H1 (cell line): Measurements from ENCODE around the gene ATP5F1E. TPM values are rescaled to one million over a fixed set of nuclear protein-coding genes. Genes with fewer than 3 reads are reported as not detected.

Experiments
- CTCF ChIA-PET: fragments of 300-600 bp; sonication (Branson Sonifier 250); formaldehyde crosslinking; loops from one replicate; lab custom pipeline; 2021; ENCODE audit not compliant: partially characterized antibody; lab: Charles Lee
- POLR2A ChIA-PET: fragments of 300-600 bp; sonication (Branson Sonifier 250); formaldehyde crosslinking; loops from one replicate; lab custom pipeline; 2021; ENCODE audit warnings: inconsistent platforms; ENCODE audit not compliant: partially characterized antibody; lab: Charles Lee
- DNase-seq, 2 experiments: peaks; one replicate each; pipeline versions ENCODE4 v3.0.0 to v3.0.0-alpha.2; 2010 to 2022; ENCODE audit warnings: low spot score in 2 of 2, low read depth in 1 of 2, mixed read lengths in 1 of 2
- FAIRE-seq: peaks from 2 replicates; lab custom pipeline; 2011; peaks lifted over from hg19 to GRCh38; lab: Jason Lieb, UNC
- H2AFZ ChIP-seq: 2 replicates; pipeline ENCODE4 v1.8.1; 2012; ENCODE audit warnings: low read length, inconsistent platforms
- H2AK5ac ChIP-seq: 2 replicates; pipeline ENCODE4 v1.6.1; 2013; ENCODE audit warnings: low read depth, low read length
- H2BK120ac ChIP-seq: replicated peaks from 2 replicates; pipeline ENCODE3; 2013; ENCODE audit warnings: low read depth, low read length, inconsistent platforms
- H2BK12ac ChIP-seq: 2 replicates; pipeline ENCODE4 v1.6.1; 2013; ENCODE audit warnings: low read depth, low read length
- H2BK15ac ChIP-seq: 2 replicates; pipeline ENCODE4 v1.6.1; 2013; ENCODE audit warnings: low read length
- H2BK20ac ChIP-seq: 2 replicates; pipeline ENCODE4 v1.6.1; 2013; ENCODE audit warnings: low read length
- H2BK5ac ChIP-seq: 2 replicates; pipeline ENCODE4 v1.6.1; 2013; ENCODE audit warnings: low read depth, low read length
- H3K14ac ChIP-seq: 2 replicates; pipeline ENCODE4 v1.6.1; 2013; ENCODE audit warnings: inconsistent platforms; ENCODE audit not compliant: insufficient read length
- H3K18ac ChIP-seq: 2 replicates; pipeline ENCODE4 v1.6.1; 2013; ENCODE audit warnings: low read length; ENCODE audit errors: extremely low read depth
- H3K23ac ChIP-seq: 2 replicates; pipeline ENCODE4 v1.6.1; 2013; ENCODE audit warnings: inconsistent platforms; ENCODE audit not compliant: insufficient read length
- H3K23me2 ChIP-seq: 2 replicates; pipeline ENCODE4 v1.6.1; 2013; ENCODE audit warnings: low read depth, low read length
- H3K27ac ChIP-seq: 2 replicates; pipeline ENCODE4 v1.6.1; 2011; ENCODE audit warnings: low read depth, low read length, inconsistent platforms
- H3K27me3 ChIP-seq, 4 experiments: replicated peaks in 1 of 4; 1 replicate in 1 of 4; 2 replicates in 3 of 4; pipeline versions ENCODE4 v1.6.1 to v1.8.1; 2011 to 2013; ENCODE audit warnings: low read length in 3 of 4, mild to moderate bottlenecking in 3 of 4, inconsistent platforms in 2 of 4, mixed read lengths in 2 of 4, moderate library complexity in 1 of 4; ENCODE audit not compliant: control insufficient read depth in 3 of 4, insufficient read depth in 3 of 4; ENCODE audit errors: extremely low read depth in 1 of 4
- H3K36me3 ChIP-seq, 4 experiments: 2 replicates each; pipeline versions ENCODE4 v1.6.1 to v1.8.1; 2011 to 2013; ENCODE audit warnings: mild to moderate bottlenecking in 4 of 4, low read length in 3 of 4, moderate library complexity in 2 of 4, control low read depth in 1 of 4, inconsistent platforms in 1 of 4; ENCODE audit not compliant: insufficient read depth in 4 of 4, control insufficient read depth in 2 of 4
- H3K4ac ChIP-seq: replicated peaks from 2 replicates; pipeline ENCODE3; 2013; ENCODE audit warnings: low read length, low read depth, mixed read lengths, inconsistent platforms; ENCODE audit not compliant: insufficient read length
- H3K4me1 ChIP-seq, 4 experiments: replicated peaks in 1 of 4; 1 replicate in 1 of 4; 2 replicates in 3 of 4; pipeline versions ENCODE4 v1.6.1 to v1.8.1; 2011 to 2013; ENCODE audit warnings: low read length in 3 of 4, inconsistent platforms in 2 of 4, mixed read lengths in 1 of 4; ENCODE audit not compliant: insufficient read depth in 4 of 4, control insufficient read depth in 3 of 4
- H3K4me2 ChIP-seq, 2 experiments: 2 replicates each; pipeline versions ENCODE4 v1.6.1 to v1.8.1; 2011 to 2013; ENCODE audit warnings: low read depth in 2 of 2, low read length in 2 of 2, control low read depth in 1 of 2, inconsistent platforms in 1 of 2, mild to moderate bottlenecking in 1 of 2; ENCODE audit not compliant: insufficient read depth in 1 of 2
- H3K4me3 ChIP-seq, 4 experiments: fragments of 200-600, 300-600 bp in 1 of 4; sonication (generic), shearing (Covaris generic), sonication (Bioruptor Twin) in 1 of 4; 2 replicates each; pipeline versions ENCODE4 v1.5.1 to v1.8.1; 2011 to 2016; ENCODE audit warnings: low read length in 4 of 4, low read depth in 3 of 4, control low read depth in 2 of 4, inconsistent platforms in 2 of 4, mild to moderate bottlenecking in 2 of 4, mixed read lengths in 1 of 4, moderate library complexity in 1 of 4; ENCODE audit not compliant: insufficient read depth in 2 of 4; ENCODE audit errors: extremely low read depth in 1 of 4
- H3K56ac ChIP-seq: replicated peaks from 2 replicates; pipeline ENCODE3; 2013; ENCODE audit warnings: low read depth, mild to moderate bottlenecking, mixed read lengths, low read length, inconsistent platforms; ENCODE audit not compliant: insufficient read length
- H3K79me1 ChIP-seq: 2 replicates; pipeline ENCODE4 v1.6.1; 2013; ENCODE audit warnings: low read depth, low read length, control low read depth
- H3K79me2 ChIP-seq, 2 experiments: 2 replicates each; pipeline versions ENCODE4 v1.6.1 to v1.8.1; 2012 to 2013; ENCODE audit warnings: low read length in 2 of 2, mild to moderate bottlenecking in 2 of 2, inconsistent platforms in 1 of 2; ENCODE audit not compliant: insufficient read depth in 2 of 2, control insufficient read depth in 1 of 2
- H3K9ac ChIP-seq, 4 experiments: replicated peaks in 1 of 4; 1 replicate in 1 of 4; 2 replicates in 3 of 4; pipeline versions ENCODE4 v1.6.1 to v1.8.1; 2011 to 2013; ENCODE audit warnings: low read depth in 3 of 4, low read length in 3 of 4, control low read depth in 2 of 4, mild to moderate bottlenecking in 2 of 4, moderate library complexity in 2 of 4, inconsistent platforms in 1 of 4; ENCODE audit errors: extremely low read depth in 1 of 4
- H3K9me3 ChIP-seq, 2 experiments: 2 replicates each; pipeline versions ENCODE4 v1.6.1 to v1.8.1; 2012 to 2013; ENCODE audit warnings: mild to moderate bottlenecking in 2 of 2, moderate library complexity in 2 of 2, control low read depth in 1 of 2, inconsistent platforms in 1 of 2, low read depth in 1 of 2, low read length in 1 of 2, mixed read lengths in 1 of 2; ENCODE audit not compliant: insufficient read depth in 2 of 2
- H4K20me1 ChIP-seq, 2 experiments: replicated peaks in 1 of 2; 2 replicates each; pipeline versions ENCODE3 to v1.8.1; 2011 to 2013; ENCODE audit warnings: inconsistent platforms in 2 of 2, low read length in 2 of 2, mild to moderate bottlenecking in 1 of 2; ENCODE audit not compliant: insufficient read depth in 2 of 2, control insufficient read depth in 1 of 2
- H4K5ac ChIP-seq: 2 replicates; pipeline ENCODE4 v1.6.1; 2013; ENCODE audit warnings: low read length, low read depth, mixed read lengths, inconsistent platforms; ENCODE audit not compliant: insufficient read length
- H4K8ac ChIP-seq: 2 replicates; pipeline ENCODE4 v1.8.0; 2013; ENCODE audit warnings: mild to moderate bottlenecking, moderate library complexity, low read length, inconsistent platforms; ENCODE audit not compliant: insufficient read depth; ENCODE audit errors: extremely low read depth
- H4K91ac ChIP-seq: replicated peaks from 2 replicates; pipeline ENCODE3; 2013; ENCODE audit warnings: low read length, mixed read lengths, inconsistent platforms; ENCODE audit not compliant: insufficient read length
- ATF3 ChIP-seq: IDR thresholded peaks from 2 replicates; pipeline ENCODE4 v1.6.1; 2011; ENCODE audit warnings: low read depth, mild to moderate bottlenecking, low read length; ENCODE audit not compliant: insufficient read depth
- BACH1 ChIP-seq: IDR thresholded peaks from 2 replicates; pipeline ENCODE4 v1.6.1; 2012; ENCODE audit warnings: low read length, improper control_type of control experiment
- CBX5 ChIP-seq: fragments of 300-800, 300-1000 bp; sonication (generic); IDR thresholded peaks from 2 replicates; pipeline ENCODE4 v1.7.1; 2016; ENCODE audit warnings: antibody characterized with exemption, low read length, low read depth
- CEBPB ChIP-seq: IDR thresholded peaks from 2 replicates; pipeline ENCODE4 v1.6.1; 2012; ENCODE audit warnings: low read depth, low read length
- CHD1 ChIP-seq: IDR thresholded peaks from 2 replicates; pipeline ENCODE4 v1.6.1; 2012; ENCODE audit warnings: low read depth, low read length, improper control_type of control experiment
- JUN ChIP-seq: IDR thresholded peaks from 2 replicates; pipeline ENCODE4 v1.6.1; 2011; ENCODE audit warnings: low read depth, mild to moderate bottlenecking, improper control_type of control experiment, low read length
- JUND ChIP-seq: IDR thresholded peaks from 2 replicates; pipeline ENCODE4 v1.6.1; 2011; ENCODE audit warnings: mild to moderate bottlenecking, improper control_type of control experiment, low read length
- POLR2A ChIP-seq, 2 experiments: IDR thresholded peaks; 1 replicate in 1 of 2; 2 replicates in 1 of 2; pipeline ENCODE4 v1.6.1; 2011; ENCODE audit warnings: low read depth in 2 of 2, low read length in 2 of 2, mild to moderate bottlenecking in 2 of 2; ENCODE audit errors: control extremely low read depth in 1 of 2
- RNF2 ChIP-seq: fragments of 200-900, 300-1000 bp; sonication (generic); IDR thresholded peaks from 2 replicates; pipeline ENCODE4 v1.7.1; 2016; ENCODE audit warnings: borderline replicate concordance, low read depth, mild to moderate bottlenecking, antibody characterized with exemption, low read length; ENCODE audit not compliant: poor library complexity, severe bottlenecking; ENCODE audit errors: missing control alignments
- RXRA ChIP-seq: IDR thresholded peaks from 2 replicates; pipeline ENCODE4 v1.6.1; 2011; ENCODE audit warnings: low read depth, mild to moderate bottlenecking, low read length, moderate library complexity; ENCODE audit not compliant: insufficient read depth
- SIN3A ChIP-seq, 2 experiments: IDR thresholded peaks in 1 of 2; conservative IDR thresholded peaks in 1 of 2; 2 replicates each; pipeline ENCODE4 v1.6.1; 2011 to 2012; ENCODE audit warnings: low read length in 2 of 2, improper control_type of control experiment in 1 of 2, low read depth in 1 of 2, mild to moderate bottlenecking in 1 of 2
- SIRT6 ChIP-seq: IDR thresholded peaks from one replicate; pipeline ENCODE4 v1.7.1; 2012; ENCODE audit warnings: low read length, inconsistent platforms
- SP2 ChIP-seq: IDR thresholded peaks from 2 replicates; pipeline ENCODE4 v1.6.1; 2012; ENCODE audit warnings: mild to moderate bottlenecking, low read length, inconsistent platforms
- WGBS, 2 experiments: shearing (Covaris generic) in 1 of 2; methylation state at CpG; one replicate each; pipeline versions ENCODE4 v1.1.6 to v1.1.7; 2013 to 2015; ENCODE audit warnings: low lambda C conversion rate in 2 of 2, mixed read lengths in 2 of 2, inconsistent platforms in 1 of 2, low coverage in 1 of 2, missing lambda C conversion rate in 1 of 2; ENCODE audit not compliant: insufficient replicate concordance in 2 of 2, insufficient coverage in 1 of 2, insufficient read length in 1 of 2; ENCODE audit errors: extremely low coverage in 1 of 2, missing lambda C conversion rate in 1 of 2; 5-methylcytosine and 5-hydroxymethylcytosine counted together
- polyA plus RNA-seq, 7 experiments: library from polyadenylated mRNA; depleted of rRNA in 3 of 7; stranded (reverse) in 5 of 7; unstranded in 2 of 7; fragments of >200 nt in 5 of 7; fragments of 200-250 nt in 2 of 7; gene quantifications; 1 replicate in 5 of 7; 2 replicates in 1 of 7; 4 replicates in 1 of 7; pipeline versions ENCODE4 v1.2.1 to v1.2.3, GENCODE V29; 2011 to 2013; ENCODE audit warnings: missing spikeins in 2 of 7, mixed read lengths in 2 of 7
- total RNA-seq: library from RNA; stranded (reverse); fragmentation: NEBNext Ultra II Directional; extraction: Animal tissue kit (Norgen Biotek cat#: 25700); gene quantifications from 2 replicates; pipeline ENCODE4 v1.2.1, GENCODE V29; 2021

ATP5F1E gene
- total and polyA plus RNA-seq, 2 of the 8 experiments (the other 6 are each of a cell fraction or from before 2014, with no cell fraction given), result 15.7 to 47.8 TPM

GRCh38 chr20:59033093-59033492 is 958 bp upstream of the ATP5F1E start:
- peaks cover 5 to 7% of the 10 kb centered on the region in 2 experiments for H4K20me1 ChIP-seq
- no peak for FAIRE-seq
- TF ChIP-seq JUND (no peak), ATF3 (no peak), SP2 (no peak), POLR2A (IDR thresholded peaks at IDR 0.05; ENCODE audit: control extremely low read depth in 1 of 2, low read depth in 2 of 2, low read length in 2 of 2) (no peak), SIRT6 (no peak), SIN3A (conservative IDR thresholded peaks at IDR 0.05 in 1 of 2, IDR thresholded peaks at IDR 0.05 in 1 of 2; ENCODE audit: low read depth in 1 of 2, low read length in 2 of 2) (no peak), RNF2 (no peak), CBX5 (no peak), BACH1 (no peak), CEBPB (no peak), CHD1 (no peak), RXRA (no peak), JUN (no peak)
- TF ChIP-seq, all 59 proteins: peak for 0
- Histone ChIP-seq H3K14ac (no peak overlapping the region), H3K9ac (no peak overlapping the region), H3K27me3 (peaks cover 0 to 5% (median 1%) of the 10 kb centered on the region in 4 experiments; a peak in 2 of 7 replicates), H2BK15ac (no peak overlapping the region), H2BK12ac (no peak overlapping the region), H3K79me1 (peaks cover 2% of the 10 kb centered on the region), H3K23me2 (peaks cover 5% of the 10 kb centered on the region), H2AK5ac (no peak overlapping the region), H4K5ac (no peak overlapping the region), H3K4ac (no peak overlapping the region), H3K36me3 (peaks cover 2 to 59% (median 17%) of the 10 kb centered on the region in 4 experiments; a peak in 5 of 8 replicates), H3K18ac (no peak overlapping the region), H2BK120ac (no peak overlapping the region), H2BK20ac (no peak overlapping the region), H3K4me3 (peak overlapping the region in 2 of 4 experiments; percentile 43 to 90; a peak in 4 of 8 replicates), H3K4me1 (peaks cover 0 to 6% (median 1%) of the 10 kb centered on the region in 4 experiments; a peak in 3 of 7 replicates), H3K79me2 (peaks cover 6 to 13% of the 10 kb centered on the region in 2 experiments; a peak in 3 of 4 replicates), H3K23ac (no peak overlapping the region), H3K56ac (no peak overlapping the region), H3K9me3 (no peaks in the 10 kb centered on the region), H3K4me2 (peak overlapping the region; percentile 63 to 84; a peak in 3 of 4 replicates), H2BK5ac (no peak overlapping the region), H3K27ac (no peak overlapping the region), H2AFZ (no peak overlapping the region), H4K8ac (no peak overlapping the region), H4K91ac (no peak overlapping the region)
- 91% methylated on average over 1 of the region's 1 CpG; no CpG with 5 or more reads in 1 of the 2 experiments for WGBS, 2 experiments
- DNase-seq, result no peak
- ChIA-PET CTCF (interaction anchor here (0.6 to 2.2 kb wide), 7 partner anchors 9 to 380 kb away, joined by 3 to 5 read pairs (median 4); no protein-coding TSS in a partner anchor), POLR2A (interaction anchor here (0.6 to 3.1 kb wide), 7 partner anchors 10 to 146 kb away, joined by 3 to 28 read pairs (median 4); partner anchors contain the start of gene PRELID3B)
